NCI-H345 treated with DMSO at 0.1 percent for 48 hours (cell line): Measurements from ENCODE around the gene PPIF.

Source experiments
- DNase-seq: peaks from one replicate; lab custom pipeline; 2025; ENCODE audit not compliant: unreplicated experiment; lab: John Stamatoyannopoulos, UW

The PPIF gene

GRCh38 chr10:79313320-79313719, 33.9 kb upstream of the PPIF start:
- DNase-seq: no peak

GRCh38 chr10:79313911-79314439, 33.3 kb upstream of the PPIF start:
- no peak for DNase-seq

GRCh38 chr10:79314761-79315601, 32.3 kb upstream of the PPIF start:
- DNase-seq: no peak

- DNase-seq: no peak
Measured at GRCh38 chr10:79315602-79315920, 31.7 kb upstream of the PPIF start.

GRCh38 chr10:79316671-79317431, 30.4 kb upstream of the PPIF start:
- DNase-seq: peak; percentile 56

- no peak for DNase-seq
Measured at GRCh38 chr10:79318369-79318768, 28.9 kb upstream of the PPIF start.

GRCh38 chr10:79319115-79319771, 28.0 kb upstream of the PPIF start:
- peak; percentile 69 for DNase-seq

GRCh38 chr10:79320316-79320715, 27.0 kb upstream of the PPIF start:
- DNase-seq: no peak

GRCh38 chr10:79320820-79321493, 26.3 kb upstream of the PPIF start:
- no peak for DNase-seq

- no peak for DNase-seq
Measured at GRCh38 chr10:79321494-79321882, 25.8 kb upstream of the PPIF start.

- no peak for DNase-seq
Measured at GRCh38 chr10:79321951-79322350, 25.3 kb upstream of the PPIF start.

GRCh38 chr10:79322616-79323543, 24.4 kb upstream of the PPIF start:
- no peak for DNase-seq

- DNase-seq: no peak
Measured at GRCh38 chr10:79323602-79324001, 23.7 kb upstream of the PPIF start.

- DNase-seq: no peak
Measured at GRCh38 chr10:79324032-79324695, 23.1 kb upstream of the PPIF start.

GRCh38 chr10:79326361-79327089, 20.7 kb upstream of the PPIF start:
- DNase-seq: no peak

- no peak for DNase-seq
Measured at GRCh38 chr10:79327090-79327457, 20.2 kb upstream of the PPIF start.

- no peak for DNase-seq
Measured at GRCh38 chr10:79328147-79328701, 19.0 kb upstream of the PPIF start.

- DNase-seq: no peak
Measured at GRCh38 chr10:79328737-79329504, 18.3 kb upstream of the PPIF start.
